Measurements from ENCODE around the gene TOGARAM2. TPM values are rescaled to one million over a fixed set of nuclear protein-coding genes. Genes with fewer than 3 reads are reported as not detected.

TOGARAM2 gene
- total RNA-seq, 1 experiment from 2014 or later: 0.75 TPM

GRCh38 chr2:28956890-28957289, 24.2 kb upstream of the TOGARAM2 start:
- H3K4me3 ChIP-seq (ENCODE audit: low read depth, low read length, poor library complexity, severe bottlenecking): no peak overlapping the region
- peaks cover 10% of the 10 kb centered on the region for H3K4me1 ChIP-seq (ENCODE audit: insufficient read depth, low read length, poor library complexity, severe bottlenecking)
- ChIA-PET POLR2A (ENCODE audit: low non-redundant PET) (no interaction called here), CTCF (no interaction called here)
- BruUV-seq (replicated peaks): no TSS peak
- H3K36me3 ChIP-seq (ENCODE audit: insufficient read depth, low read length, poor library complexity, severe bottlenecking): no peaks in the 10 kb centered on the region
- H3K27me3 ChIP-seq (replicated peaks; ENCODE audit: insufficient read depth, low read depth, low read length, poor library complexity): no peaks in the 10 kb centered on the region
- peak; percentile 44 for DNase-seq (ENCODE audit: low spot score)
- intact Hi-C loops (cut with micrococcal nuclease; ENCODE audit: unreplicated experiment): loop anchor here (5.0 kb wide), 3 partner anchors 135 to 1750 kb away; no protein-coding TSS in a partner anchor
- no peak for TF ChIP-seq EZH2 (IDR thresholded peaks at IDR 0.05; ENCODE audit: borderline replicate concordance, low read depth, low read length, poor library complexity, severe bottlenecking)
- peak; percentile 46 for TF ChIP-seq CTCF (conservative IDR thresholded peaks at IDR 0.05; ENCODE audit: low read depth, low read length)
- H3K9me3 ChIP-seq (ENCODE audit: low read depth, low read length, poor library complexity, severe bottlenecking): no peaks in the 10 kb centered on the region
- H3K27ac ChIP-seq (ENCODE audit: low read depth, low read length, poor library complexity, severe bottlenecking): no peak overlapping the region

GRCh38 chr2:28958689-28959088, 22.4 kb upstream of the TOGARAM2 start:
- BruUV-seq (replicated peaks): no TSS peak
- Histone ChIP-seq H3K36me3 (ENCODE audit: insufficient read depth, low read length, poor library complexity, severe bottlenecking) (no peaks in the 10 kb centered on the region), H3K27ac (ENCODE audit: low read depth, low read length, poor library complexity, severe bottlenecking) (no peak overlapping the region), H3K9me3 (ENCODE audit: low read depth, low read length, poor library complexity, severe bottlenecking) (no peaks in the 10 kb centered on the region), H3K4me1 (ENCODE audit: insufficient read depth, low read length, poor library complexity, severe bottlenecking) (peaks cover 8% of the 10 kb centered on the region), H3K4me3 (ENCODE audit: low read depth, low read length, poor library complexity, severe bottlenecking) (no peak overlapping the region), H3K27me3 (replicated peaks; ENCODE audit: insufficient read depth, low read depth, low read length, poor library complexity) (no peaks in the 10 kb centered on the region)
- DNase-seq (ENCODE audit: low spot score): peak; percentile 89
- intact Hi-C loops (cut with micrococcal nuclease; ENCODE audit: unreplicated experiment): loop anchor here (1.0 to 5.0 kb wide), 7 partner anchors 136 to 1749 kb away; partner anchors contain the start of gene ALK
- ChIA-PET POLR2A (ENCODE audit: low non-redundant PET) (no interaction called here), CTCF (interaction anchor here (0.6 to 0.7 kb wide), 3 partner anchors 236 to 1748 kb away, joined by 3 to 5 read pairs (median 4); no protein-coding TSS in a partner anchor)
- peak; percentile 71 for TF ChIP-seq CTCF (conservative IDR thresholded peaks at IDR 0.05; ENCODE audit: low read depth, low read length)
- no peak for TF ChIP-seq EZH2 (IDR thresholded peaks at IDR 0.05; ENCODE audit: borderline replicate concordance, low read depth, low read length, poor library complexity, severe bottlenecking)

- no TSS peak for BruUV-seq (replicated peaks)
- Histone ChIP-seq H3K9me3 (ENCODE audit: low read depth, low read length, poor library complexity, severe bottlenecking) (no peaks in the 10 kb centered on the region), H3K4me1 (ENCODE audit: insufficient read depth, low read length, poor library complexity, severe bottlenecking) (peaks cover 8% of the 10 kb centered on the region), H3K4me3 (ENCODE audit: low read depth, low read length, poor library complexity, severe bottlenecking) (no peak overlapping the region), H3K27me3 (replicated peaks; ENCODE audit: insufficient read depth, low read depth, low read length, poor library complexity) (no peaks in the 10 kb centered on the region), H3K36me3 (ENCODE audit: insufficient read depth, low read length, poor library complexity, severe bottlenecking) (no peaks in the 10 kb centered on the region), H3K27ac (ENCODE audit: low read depth, low read length, poor library complexity, severe bottlenecking) (no peak overlapping the region)
- ChIA-PET CTCF (no interaction called here), POLR2A (ENCODE audit: low non-redundant PET) (no interaction called here)
- intact Hi-C loops (cut with micrococcal nuclease; ENCODE audit: unreplicated experiment): no loop called here
- TF ChIP-seq CTCF (conservative IDR thresholded peaks at IDR 0.05; ENCODE audit: low read depth, low read length) (no peak), EZH2 (IDR thresholded peaks at IDR 0.05; ENCODE audit: borderline replicate concordance, low read depth, low read length, poor library complexity, severe bottlenecking) (no peak)
- DNase-seq (ENCODE audit: low spot score): no peak
These were observed 20.7 kb upstream of the TOGARAM2 start for GRCh38 chr2:28960401-28960800.

All from A673 (cell line).